ENCODE results near the gene MICU1.

Gene MICU1

DNA sequence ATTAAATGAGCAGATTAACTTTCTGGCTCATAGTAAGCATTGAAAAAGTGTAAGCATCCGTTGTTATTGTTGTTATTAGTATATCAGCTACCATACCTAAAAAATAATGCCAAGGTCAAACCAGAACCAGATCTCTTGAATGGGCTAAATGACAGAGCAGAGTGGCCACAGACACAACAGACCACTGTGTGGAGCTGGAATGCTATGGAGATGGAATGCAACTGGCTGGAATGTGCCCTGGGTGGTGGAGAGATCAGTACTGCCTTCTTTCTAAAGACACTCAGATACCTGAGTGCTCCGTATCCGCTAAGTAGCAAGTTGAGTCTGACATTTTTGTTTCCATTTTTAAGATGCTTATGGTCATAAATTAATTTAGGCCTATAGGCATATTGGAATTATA is 250.7 kb downstream of the MICU1 start:
- no peak overlapping the region for H3K4me3 ChIP-seq (ENCODE audit: low read length)
- no peaks in the 10 kb centered on the region for H3K4me1 ChIP-seq (ENCODE audit: insufficient read depth, low read length)
- no peaks in the 10 kb centered on the region; the same call in 1 of the 2 replicates for H3K36me3 ChIP-seq (ENCODE audit: insufficient read depth, low read depth, low read length)
- H3K9me3 ChIP-seq (ENCODE audit: insufficient read depth, low read depth, low read length), result no peaks in the 10 kb centered on the region
- H3K27me3 ChIP-seq (ENCODE audit: insufficient read depth, low read length), result no peaks in the 10 kb centered on the region
- no peak overlapping the region for H3K27ac ChIP-seq (ENCODE audit: low read length)
- no peak overlapping the region for H3K9ac ChIP-seq (ENCODE audit: low read depth, low read length)

DNA sequence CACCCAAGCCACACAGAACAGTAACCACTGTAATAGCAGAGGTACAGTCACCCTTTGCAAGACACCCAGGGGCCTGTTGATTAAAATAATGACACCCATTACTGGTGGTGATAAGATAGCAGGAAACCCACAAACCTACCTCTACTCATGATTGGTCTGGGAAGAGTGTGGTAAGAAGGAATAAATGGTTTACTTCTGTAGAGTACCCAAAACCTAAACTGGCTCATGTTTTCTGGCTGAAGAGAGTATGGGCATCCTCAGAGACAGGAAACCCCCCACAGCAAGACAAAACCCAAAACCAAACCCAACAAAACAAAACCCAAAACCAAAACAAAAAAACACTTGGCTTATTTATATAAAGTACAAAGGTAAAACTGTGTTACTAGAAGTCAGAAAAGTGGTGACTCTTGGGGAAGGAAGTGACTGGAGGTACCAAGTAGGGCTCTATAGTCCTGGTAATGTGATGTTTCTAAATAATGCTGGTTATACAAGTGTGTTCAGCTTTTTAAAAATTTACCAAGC is 255.6 kb downstream of the MICU1 start:
- no peak overlapping the region for H3K4me3 ChIP-seq (ENCODE audit: low read length)
- no peak overlapping the region for H3K27ac ChIP-seq (ENCODE audit: low read length)
- peaks cover 12% of the 10 kb centered on the region; the same call in 1 of the 2 replicates for H3K36me3 ChIP-seq (ENCODE audit: insufficient read depth, low read depth, low read length)
- no peaks in the 10 kb centered on the region for H3K4me1 ChIP-seq (ENCODE audit: insufficient read depth, low read length)
- no peaks in the 10 kb centered on the region for H3K27me3 ChIP-seq (ENCODE audit: insufficient read depth, low read length)
- no peak overlapping the region for H3K9ac ChIP-seq (ENCODE audit: low read depth, low read length)
- H3K9me3 ChIP-seq (ENCODE audit: insufficient read depth, low read depth, low read length), result no peaks in the 10 kb centered on the region

DNA sequence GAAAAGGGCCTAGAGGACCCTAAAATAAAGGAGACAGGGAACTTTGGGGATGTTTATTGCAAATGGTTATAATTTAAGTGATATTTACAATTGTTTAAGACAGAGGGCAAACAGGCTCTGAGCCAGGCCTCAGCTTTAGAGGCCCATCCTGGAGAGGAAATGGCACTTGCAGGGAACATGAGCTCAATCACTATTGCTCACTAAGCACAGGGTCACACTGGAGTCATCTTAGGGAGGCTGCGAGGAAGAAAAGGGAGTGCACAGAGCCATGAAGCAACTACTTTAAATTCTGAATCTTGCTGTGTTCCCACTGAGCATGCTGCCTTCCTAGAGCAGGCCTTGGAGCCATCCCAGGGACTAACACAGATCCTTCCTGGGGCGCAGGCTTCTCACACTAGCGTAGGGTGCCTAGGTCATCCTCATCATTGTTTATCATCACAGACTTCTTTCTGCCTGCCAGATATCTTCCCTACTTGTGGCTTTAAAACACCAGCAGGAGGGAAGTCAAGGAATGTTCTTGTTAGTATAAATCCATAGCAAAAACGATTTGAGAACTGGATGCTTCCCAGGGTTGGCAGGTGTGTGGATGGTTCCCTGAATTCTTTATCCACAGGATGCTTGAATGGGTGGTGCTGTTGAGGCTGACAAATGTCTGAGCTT is 258.4 kb downstream of the MICU1 start:
- Histone ChIP-seq H3K4me3 (ENCODE audit: low read length) (no peak overlapping the region), H3K9me3 (ENCODE audit: insufficient read depth, low read depth, low read length) (no peaks in the 10 kb centered on the region), H3K4me1 (ENCODE audit: insufficient read depth, low read length) (no peaks in the 10 kb centered on the region), H3K27me3 (ENCODE audit: insufficient read depth, low read length) (no peaks in the 10 kb centered on the region), H3K27ac (ENCODE audit: low read length) (no peak overlapping the region), H3K36me3 (ENCODE audit: insufficient read depth, low read depth, low read length) (peaks cover 12% of the 10 kb centered on the region; the same call in 1 of the 2 replicates), H3K9ac (ENCODE audit: low read depth, low read length) (no peak overlapping the region)

DNA sequence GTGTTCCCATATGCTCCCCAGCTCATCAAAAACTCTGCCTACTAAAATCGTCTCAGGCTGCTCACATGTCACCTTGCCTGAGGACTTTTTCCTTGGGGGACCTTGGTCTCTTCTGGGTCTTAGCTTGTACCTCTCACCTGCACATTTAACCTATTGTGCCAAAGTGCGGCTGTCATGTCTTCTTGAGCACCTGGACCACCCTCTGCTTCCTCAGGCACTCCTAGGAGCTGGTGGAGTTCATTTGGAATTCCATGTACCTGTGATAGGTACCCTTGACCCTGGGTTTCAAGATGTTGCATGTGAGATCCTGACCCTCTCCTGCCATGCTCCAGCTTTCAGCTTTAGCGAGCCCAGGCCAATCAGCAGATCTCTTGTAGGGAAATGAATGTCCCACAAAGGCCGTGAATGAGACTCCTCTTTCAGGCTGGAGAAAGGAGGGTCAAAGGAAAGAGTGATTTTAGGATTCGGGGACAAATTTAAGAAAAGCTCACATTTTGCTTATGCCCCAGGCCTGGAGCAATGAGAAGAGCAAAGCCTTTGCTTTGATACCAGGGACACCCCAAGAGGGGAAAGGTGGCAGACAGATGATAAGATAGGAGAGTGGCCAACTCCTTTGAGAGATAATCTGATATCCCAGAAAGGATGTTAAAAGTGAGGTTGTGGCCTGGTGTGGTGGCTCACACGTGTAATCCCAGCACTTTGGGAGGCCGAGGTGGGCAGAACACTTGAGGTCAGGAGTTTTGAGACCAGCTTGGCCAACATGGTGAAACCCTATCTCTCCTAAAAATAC is 260.6 kb downstream of the MICU1 start:
- no peak overlapping the region for H3K4me3 ChIP-seq (ENCODE audit: low read length)
- no peaks in the 10 kb centered on the region for H3K4me1 ChIP-seq (ENCODE audit: insufficient read depth, low read length)
- no peaks in the 10 kb centered on the region for H3K9me3 ChIP-seq (ENCODE audit: insufficient read depth, low read depth, low read length)
- peaks cover 12% of the 10 kb centered on the region; the same call in 1 of the 2 replicates for H3K36me3 ChIP-seq (ENCODE audit: insufficient read depth, low read depth, low read length)
- H3K9ac ChIP-seq (ENCODE audit: low read depth, low read length), result no peak overlapping the region
- H3K27ac ChIP-seq (ENCODE audit: low read length), result no peak overlapping the region
- no peaks in the 10 kb centered on the region for H3K27me3 ChIP-seq (ENCODE audit: insufficient read depth, low read length)

GRCh38 chr10:72364239-72364777 is 261.6 kb downstream of the MICU1 start:
- no peaks in the 10 kb centered on the region for H3K4me1 ChIP-seq (ENCODE audit: insufficient read depth, low read length)
- H3K27me3 ChIP-seq (ENCODE audit: insufficient read depth, low read length), result no peaks in the 10 kb centered on the region
- no peak overlapping the region for H3K27ac ChIP-seq (ENCODE audit: low read length)
- H3K4me3 ChIP-seq (ENCODE audit: low read length), result no peak overlapping the region
- no peaks in the 10 kb centered on the region for H3K9me3 ChIP-seq (ENCODE audit: insufficient read depth, low read depth, low read length)
- no peak overlapping the region for H3K9ac ChIP-seq (ENCODE audit: low read depth, low read length)
- H3K36me3 ChIP-seq (ENCODE audit: insufficient read depth, low read depth, low read length), result peaks cover 12% of the 10 kb centered on the region; the same call in 1 of the 2 replicates

DNA sequence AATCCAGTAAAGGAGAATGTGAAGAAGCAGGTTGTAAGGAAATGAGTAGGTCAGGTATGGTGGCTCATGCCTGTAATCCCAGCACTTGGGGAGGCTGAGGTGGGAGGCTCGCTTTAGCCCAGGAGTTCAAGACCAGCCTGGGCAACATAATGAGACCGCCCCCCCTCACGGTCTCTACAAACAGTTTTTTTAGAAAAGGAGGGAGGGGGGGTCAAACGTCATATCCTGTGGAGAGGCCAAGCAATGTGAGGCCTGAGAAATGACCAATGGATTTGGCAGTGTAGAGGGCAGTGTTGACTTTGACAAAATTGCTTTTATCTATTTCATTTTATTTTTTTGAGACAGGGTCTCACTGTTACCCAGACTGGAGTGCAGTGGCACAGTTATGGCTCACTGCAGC is 268.9 kb downstream of the MICU1 start:
- Histone ChIP-seq H3K27ac (ENCODE audit: low read length) (no peak overlapping the region), H3K4me1 (ENCODE audit: insufficient read depth, low read length) (peaks cover 10% of the 10 kb centered on the region), H3K27me3 (ENCODE audit: insufficient read depth, low read length) (no peaks in the 10 kb centered on the region), H3K9me3 (ENCODE audit: insufficient read depth, low read depth, low read length) (no peaks in the 10 kb centered on the region), H3K9ac (ENCODE audit: low read depth, low read length) (no peak overlapping the region), H3K36me3 (ENCODE audit: insufficient read depth, low read depth, low read length) (no peaks in the 10 kb centered on the region), H3K4me3 (ENCODE audit: low read length) (no peak overlapping the region)

DNA sequence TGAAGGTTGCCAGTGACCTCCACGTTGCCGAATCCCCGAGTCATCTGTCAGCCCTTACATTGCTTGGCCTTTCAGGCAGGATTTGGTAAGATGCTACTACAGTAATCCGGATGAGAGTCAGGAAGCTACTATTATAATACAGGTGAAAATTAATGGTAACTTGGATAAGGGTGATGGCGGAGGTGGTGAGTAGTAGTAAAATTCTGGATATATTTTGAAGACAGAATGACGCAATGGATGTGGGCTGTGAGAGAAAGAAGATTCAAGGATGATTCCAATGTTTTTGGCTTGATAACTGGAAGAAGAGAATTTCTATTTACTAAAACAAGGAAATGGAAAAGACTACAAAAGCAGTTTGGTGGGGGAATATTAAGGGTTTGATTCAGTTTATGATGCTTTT is 269.8 kb downstream of the MICU1 start:
- Histone ChIP-seq H3K27ac (ENCODE audit: low read length) (no peak overlapping the region), H3K4me1 (ENCODE audit: insufficient read depth, low read length) (peaks cover 13% of the 10 kb centered on the region), H3K36me3 (ENCODE audit: insufficient read depth, low read depth, low read length) (no peaks in the 10 kb centered on the region), H3K4me3 (ENCODE audit: low read length) (no peak overlapping the region), H3K9ac (ENCODE audit: low read depth, low read length) (no peak overlapping the region), H3K9me3 (ENCODE audit: insufficient read depth, low read depth, low read length) (no peaks in the 10 kb centered on the region), H3K27me3 (ENCODE audit: insufficient read depth, low read length) (no peaks in the 10 kb centered on the region)

DNA sequence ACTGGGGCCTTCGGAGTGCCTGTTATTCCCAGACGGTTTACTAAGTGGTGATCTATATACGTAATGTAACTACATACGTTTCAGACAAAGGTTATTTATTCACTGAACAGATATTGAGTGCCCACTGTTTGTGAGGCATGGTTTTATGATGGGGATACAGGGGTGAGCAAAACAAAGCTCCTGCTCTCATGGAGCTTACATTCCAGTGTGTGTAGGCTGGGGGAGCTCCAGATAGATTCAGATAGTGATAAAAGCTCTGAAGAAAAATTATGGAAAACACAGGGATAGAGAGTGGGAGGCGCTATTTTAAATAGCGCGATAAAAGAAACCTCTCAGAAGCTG is 270.7 kb downstream of the MICU1 start:
- Histone ChIP-seq H3K9me3 (ENCODE audit: insufficient read depth, low read depth, low read length) (no peaks in the 10 kb centered on the region), H3K27ac (ENCODE audit: low read length) (no peak overlapping the region)

GRCh38 chr10:72354356-72355213 is 271.3 kb downstream of the MICU1 start, which contains the start of gene DNAJB12:
DNAJB12 (minus strand) TSS chr10:72354919; CDS start chr10:72354897, 22 bp downstream.
- Histone ChIP-seq H3K27me3 (ENCODE audit: insufficient read depth, low read length) (no peaks in the 10 kb centered on the region), H3K4me3 (ENCODE audit: low read length) (peak within 1 kb of the TSS; percentile 88), H3K27ac (ENCODE audit: low read length) (peak within 1 kb of the TSS; percentile 98), H3K36me3 (ENCODE audit: insufficient read depth, low read depth, low read length) (peaks cover 11% of the 10 kb centered on the region; the same call in 1 of the 2 replicates), H3K9ac (ENCODE audit: low read depth, low read length) (peak within 1 kb of the TSS; percentile 98), H3K9me3 (ENCODE audit: insufficient read depth, low read depth, low read length) (no peaks in the 10 kb centered on the region), H3K4me1 (ENCODE audit: insufficient read depth, low read length) (peaks cover 13% of the 10 kb centered on the region)

More for the DNA sequence above, 270.7 kb downstream of the MICU1 start:
- H3K9ac ChIP-seq (ENCODE audit: low read depth, low read length), result peak overlapping the region; percentile 74; the same call in 1 of the 2 replicates
- H3K27me3 ChIP-seq (ENCODE audit: insufficient read depth, low read length), result no peaks in the 10 kb centered on the region
- peaks cover 6% of the 10 kb centered on the region; the same call in 1 of the 2 replicates for H3K36me3 ChIP-seq (ENCODE audit: insufficient read depth, low read depth, low read length)
- peaks cover 13% of the 10 kb centered on the region for H3K4me1 ChIP-seq (ENCODE audit: insufficient read depth, low read length)
- peak overlapping the region; percentile 88 for H3K4me3 ChIP-seq (ENCODE audit: low read length)

DNA sequence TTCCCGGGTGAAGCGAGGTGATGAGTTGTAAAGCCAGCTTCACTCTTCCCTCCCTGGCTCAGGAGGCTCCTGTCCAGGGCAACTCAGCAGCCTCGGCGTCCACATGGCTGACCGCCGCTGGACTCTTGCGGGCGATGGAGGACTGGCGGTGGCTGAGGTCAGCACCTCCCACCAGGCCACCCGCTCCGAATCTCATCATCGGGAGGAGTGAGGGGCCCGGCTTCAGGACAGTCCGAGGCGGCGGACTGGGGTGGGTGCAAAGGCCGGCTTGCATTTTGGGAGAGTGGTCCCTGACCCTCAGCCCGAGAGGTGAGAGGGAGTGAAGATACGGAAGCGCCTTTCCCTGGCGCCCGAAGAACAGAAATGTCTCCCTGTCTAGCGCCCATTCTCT is 271.9 kb downstream of the MICU1 start:
- peak overlapping the region; percentile 98 for H3K9ac ChIP-seq (ENCODE audit: low read depth, low read length)
- H3K9me3 ChIP-seq (ENCODE audit: insufficient read depth, low read depth, low read length), result no peaks in the 10 kb centered on the region
- peak overlapping the region; percentile 98 for H3K27ac ChIP-seq (ENCODE audit: low read length)
- peaks cover 13% of the 10 kb centered on the region for H3K4me1 ChIP-seq (ENCODE audit: insufficient read depth, low read length)
- H3K36me3 ChIP-seq (ENCODE audit: insufficient read depth, low read depth, low read length), result peaks cover 17% of the 10 kb centered on the region; the same call in 1 of the 2 replicates
- no peaks in the 10 kb centered on the region for H3K27me3 ChIP-seq (ENCODE audit: insufficient read depth, low read length)
- peak overlapping the region; percentile 88 for H3K4me3 ChIP-seq (ENCODE audit: low read length)
